IMR-90 (cell line): Measurements from ENCODE around the gene LDLRAD3. TPM values are rescaled to one million over a fixed set of nuclear protein-coding genes. Genes with fewer than 3 reads are reported as not detected.

Experiments used
- ATAC-seq: fragments of 200-7000 bp; cut with Tn5 transposase; 2 replicates; pipeline ENCODE4 v1.9.1; 2020; ENCODE audit warnings: low read depth, mild to moderate bottlenecking, moderate library complexity
- BruUV-seq: library from RNA; stranded (reverse); fragments of 400-500 nt; replicated peaks from 2 replicates; lab custom pipeline; 2021; lab: Mats Ljungman, UMichigan
- CTCF ChIA-PET: fragments of 300-600 bp; formaldehyde crosslinking; extraction: SDS; loops from one replicate; lab custom pipeline; 2021; ENCODE audit warnings: antibody characterized with exemption; lab: Yijun Ruan, JAX
- POLR2A ChIA-PET: fragments of 300-600 bp; sonication (Branson Sonifier 250); formaldehyde crosslinking; loops from one replicate; lab custom pipeline; 2022; ENCODE audit warnings: antibody characterized with exemption; ENCODE audit not compliant: unreplicated experiment; lab: Charles Lee
- DNase-seq: peaks from one replicate; pipeline ENCODE4 v3.0.0; 2013
- H2AFZ ChIP-seq: replicated peaks from 2 replicates; pipeline ENCODE3; 2013; ENCODE audit warnings: low read length, mild to moderate bottlenecking; ENCODE audit not compliant: poor library complexity
- H2AK5ac ChIP-seq: 2 replicates; pipeline ENCODE4 v1.6.1; 2013; ENCODE audit warnings: low read depth, low read length, inconsistent platforms
- H2AK9ac ChIP-seq: replicated peaks from 2 replicates; pipeline ENCODE3; 2013; ENCODE audit warnings: mild to moderate bottlenecking, low read depth, low read length, moderate library complexity; ENCODE audit not compliant: poor library complexity
- H2BK120ac ChIP-seq: 2 replicates; pipeline ENCODE4 v1.6.1; 2013; ENCODE audit warnings: low read depth, low read length, inconsistent platforms
- H2BK15ac ChIP-seq: 3 replicates; pipeline ENCODE4 v1.6.1; 2013; ENCODE audit warnings: low read depth, low read length, inconsistent platforms
- H2BK20ac ChIP-seq: 2 replicates; pipeline ENCODE4 v1.6.1; 2013; ENCODE audit warnings: low read depth, mild to moderate bottlenecking, inconsistent platforms, low read length, moderate library complexity
- H2BK5ac ChIP-seq: 2 replicates; pipeline ENCODE4 v1.6.1; 2013; ENCODE audit warnings: mild to moderate bottlenecking, low read depth, low read length, inconsistent platforms; ENCODE audit not compliant: poor library complexity, severe bottlenecking
- H3K14ac ChIP-seq: replicated peaks from 2 replicates; pipeline ENCODE4 v1.6.1; 2013; ENCODE audit warnings: low read depth, low read length, inconsistent platforms
- H3K18ac ChIP-seq: 2 replicates; pipeline ENCODE4 v1.6.1; 2013; ENCODE audit warnings: low read depth, low read length, control low read depth
- H3K23ac ChIP-seq: 2 replicates; pipeline ENCODE4 v1.6.1; 2013; ENCODE audit warnings: low read depth, low read length, inconsistent platforms
- H3K27ac ChIP-seq: 2 replicates; pipeline ENCODE4 v1.5.1; 2013; ENCODE audit warnings: mild to moderate bottlenecking, control low read depth, low read length; ENCODE audit not compliant: insufficient read depth
- H3K27me3 ChIP-seq: 2 replicates; pipeline ENCODE4 v1.6.1; 2013; ENCODE audit warnings: low read length; ENCODE audit not compliant: control insufficient read depth, insufficient read depth
- H3K36me3 ChIP-seq: 2 replicates; pipeline ENCODE4 v1.6.1; 2013; ENCODE audit warnings: low read length, mixed read lengths; ENCODE audit not compliant: control insufficient read depth, insufficient read depth
- H3K4ac ChIP-seq: 2 replicates; pipeline ENCODE4 v1.6.1; 2013; ENCODE audit warnings: low read depth, low read length, inconsistent platforms
- H3K4me1 ChIP-seq: 2 replicates; pipeline ENCODE4 v1.6.1; 2013; ENCODE audit warnings: low read length, mixed read lengths; ENCODE audit not compliant: control insufficient read depth, insufficient read depth
- H3K4me2 ChIP-seq: 2 replicates; pipeline ENCODE4 v1.6.1; 2013; ENCODE audit warnings: low read depth, mild to moderate bottlenecking, control low read depth, low read length, moderate library complexity
- H3K4me3 ChIP-seq: 2 replicates; pipeline ENCODE4 v1.5.1; 2013; ENCODE audit warnings: low read depth, mild to moderate bottlenecking, control low read depth, low read length, moderate library complexity; ENCODE audit not compliant: insufficient read depth
- H3K56ac ChIP-seq: 2 replicates; pipeline ENCODE4 v1.6.1; 2013; ENCODE audit warnings: low read length, inconsistent platforms; ENCODE audit not compliant: insufficient read depth; ENCODE audit errors: extremely low read depth
- H3K79me1 ChIP-seq, 2 experiments: 2 replicates each; pipeline ENCODE4 v1.6.1; 2013; ENCODE audit warnings: low read length in 2 of 2, inconsistent platforms in 1 of 2, low read depth in 1 of 2
- H3K9ac ChIP-seq: 2 replicates; pipeline ENCODE4 v1.6.1; 2013; ENCODE audit warnings: low read depth, low read length, control low read depth
- H3K9me1 ChIP-seq: 2 replicates; pipeline ENCODE4 v1.6.1; 2013; ENCODE audit warnings: low read length, inconsistent platforms; ENCODE audit not compliant: insufficient read depth
- H3K9me3 ChIP-seq: 2 replicates; pipeline ENCODE4 v1.6.1; 2013; ENCODE audit warnings: low read length; ENCODE audit not compliant: control insufficient read depth, insufficient read depth
- H4K20me1 ChIP-seq: 2 replicates; pipeline ENCODE4 v1.6.1; 2013; ENCODE audit warnings: low read length, inconsistent platforms; ENCODE audit not compliant: insufficient read depth
- H4K5ac ChIP-seq: 2 replicates; pipeline ENCODE4 v1.6.1; 2013; ENCODE audit warnings: mild to moderate bottlenecking, low read depth, low read length, control low read depth
- H4K8ac ChIP-seq, 2 experiments: 2 replicates each; pipeline ENCODE4 v1.6.1; 2013; ENCODE audit warnings: low read depth in 2 of 2, low read length in 2 of 2, control low read depth in 1 of 2, inconsistent platforms in 1 of 2
- H4K91ac ChIP-seq: 2 replicates; pipeline ENCODE4 v1.6.1; 2013; ENCODE audit warnings: low read depth, low read length, inconsistent platforms; ENCODE audit not compliant: insufficient read depth
- CEBPB ChIP-seq: IDR thresholded peaks from 2 replicates; pipeline ENCODE4 v1.6.1; 2012; ENCODE audit warnings: low read depth, low read length, improper control_type of control experiment
- MAZ ChIP-seq: IDR thresholded peaks from 2 replicates; pipeline ENCODE4 v1.6.1; 2012; ENCODE audit warnings: low read depth, mild to moderate bottlenecking, low read length, improper control_type of control experiment, moderate library complexity, borderline replicate concordance
- NFE2L2 ChIP-seq: fragments of 150-350 bp; IDR thresholded peaks from 2 replicates; pipeline ENCODE4 v1.6.1; 2016; ENCODE audit warnings: low read depth, mild to moderate bottlenecking, low read length
- WGBS, 2 experiments: methylation state at CpG; one replicate each; pipeline versions ENCODE4 v1.1.5 to v1.1.7; 2013; ENCODE audit warnings: missing lambda C conversion rate in 2 of 2; ENCODE audit not compliant: insufficient read length in 1 of 2; ENCODE audit errors: extremely low coverage in 2 of 2; 5-methylcytosine and 5-hydroxymethylcytosine counted together
- dilution Hi-C: fragments of 300-500 bp; cut with HindIII; formaldehyde crosslinking; loops from one replicate; pipeline ENCODE4 v1.14.3; 2018; ENCODE audit warnings: low sequenced_read_pairs; ENCODE audit not compliant: unreplicated experiment
- in situ Hi-C: fragments of 300-500 bp; cut with MboI; formaldehyde crosslinking; loops from 3 replicates; pipeline ENCODE4 v1.14.3; 2019; ENCODE audit warnings: low sequenced_read_pairs, inconsistent platforms, mixed read lengths
- intact Hi-C: fragments of 100-400 bp; cut with micrococcal nuclease; formaldehyde crosslinking; loops from 2 replicates; pipeline ENCODE4 v1.10.0; 2022
- polyA plus RNA-seq, 3 experiments: library from polyadenylated mRNA; depleted of rRNA; stranded (reverse); fragments of >200 nt; gene quantifications; 2 replicates each; pipeline ENCODE4 v1.2.3, GENCODE V29; 2012; ENCODE audit warnings: low replicate concordance in 1 of 3
- total RNA-seq: library from RNA; depleted of rRNA; stranded (reverse); fragments of >200 nt; gene quantifications from 2 replicates; pipeline ENCODE4 v1.2.3, GENCODE V29; 2012
- TF ChIP-seq, protein P1 (sequence below): fragments of 150-350 bp; IDR thresholded peaks from 2 replicates; pipeline ENCODE4 v1.6.1; 2016; ENCODE audit warnings: low read depth, mild to moderate bottlenecking, low read length, moderate library complexity, borderline replicate concordance

LDLRAD3 gene
- total and polyA plus RNA-seq, 2 of the 4 experiments (the other 2 are of a cell fraction), result 2.7 to 6.4 TPM

DNA sequence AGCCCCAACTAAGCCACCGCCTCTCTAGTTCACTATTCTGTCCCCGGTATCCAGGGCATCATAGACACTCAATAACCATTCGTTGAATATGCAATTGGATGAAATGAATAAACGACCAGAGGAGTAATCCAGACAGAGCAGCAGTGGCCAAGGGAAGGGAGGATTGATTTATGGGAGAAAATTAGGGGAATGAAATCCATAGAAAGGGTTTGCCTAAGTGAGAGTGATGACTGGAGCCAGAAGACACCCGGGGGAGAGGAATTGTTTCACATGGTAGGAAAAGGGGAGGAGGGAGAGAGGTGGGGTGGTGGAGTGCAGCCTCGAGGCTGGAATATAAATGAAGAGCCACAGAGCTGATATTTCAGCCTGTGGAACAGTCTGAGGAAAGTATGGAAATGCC lies 177.2 kb downstream of the LDLRAD3 start:
- no peak overlapping the region for H4K5ac ChIP-seq
- H3K4me1 ChIP-seq, result peaks cover 5% of the 10 kb centered on the region; the same call in 1 of the 2 replicates
- TF ChIP-seq NFE2L2, result no peak
- no peak for TF ChIP-seq CEBPB
- TF ChIP-seq, protein P1, sequence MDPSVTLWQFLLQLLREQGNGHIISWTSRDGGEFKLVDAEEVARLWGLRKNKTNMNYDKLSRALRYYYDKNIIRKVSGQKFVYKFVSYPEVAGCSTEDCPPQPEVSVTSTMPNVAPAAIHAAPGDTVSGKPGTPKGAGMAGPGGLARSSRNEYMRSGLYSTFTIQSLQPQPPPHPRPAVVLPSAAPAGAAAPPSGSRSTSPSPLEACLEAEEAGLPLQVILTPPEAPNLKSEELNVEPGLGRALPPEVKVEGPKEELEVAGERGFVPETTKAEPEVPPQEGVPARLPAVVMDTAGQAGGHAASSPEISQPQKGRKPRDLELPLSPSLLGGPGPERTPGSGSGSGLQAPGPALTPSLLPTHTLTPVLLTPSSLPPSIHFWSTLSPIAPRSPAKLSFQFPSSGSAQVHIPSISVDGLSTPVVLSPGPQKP, result no peak
- TF ChIP-seq MAZ, result no peak
- no peak overlapping the region for H4K8ac ChIP-seq
- H3K23ac ChIP-seq, result no peak overlapping the region
- no peak overlapping the region for H2AK9ac ChIP-seq
- BruUV-seq, result no TSS peak
- H3K27me3 ChIP-seq, result no peaks in the 10 kb centered on the region
- no peak for DNase-seq
- intact Hi-C loops (no loop called here), in situ Hi-C loops (no loop called here), dilution Hi-C loops (no loop called here)
- H3K9me3 ChIP-seq, result no peaks in the 10 kb centered on the region
- no peak overlapping the region for H3K4me3 ChIP-seq
- H2AK5ac ChIP-seq, result no peak overlapping the region
- H3K4me2 ChIP-seq, result no peak overlapping the region
- no peak overlapping the region for H2BK15ac ChIP-seq
- H2BK20ac ChIP-seq, result no peak overlapping the region
- ChIA-PET CTCF (interaction anchor here (1.0 kb wide), 1 partner anchor 10 kb away, joined by 9 read pairs; no protein-coding TSS in a partner anchor), POLR2A (no interaction called here)
- H3K27ac ChIP-seq, result no peak overlapping the region
- H3K14ac ChIP-seq, result no peak overlapping the region
- H3K4ac ChIP-seq, result no peak overlapping the region
- no peak overlapping the region for H3K18ac ChIP-seq
- ATAC-seq, result no peak
- no peak overlapping the region for H2BK120ac ChIP-seq
- no peaks in the 10 kb centered on the region for H3K79me1 ChIP-seq
- H2BK5ac ChIP-seq, result no peak overlapping the region
- peaks cover 6% of the 10 kb centered on the region; the same call in 1 of the 2 replicates for H3K9me1 ChIP-seq
- no peak overlapping the region for H4K91ac ChIP-seq
- H3K36me3 ChIP-seq, result no peaks in the 10 kb centered on the region
- H3K9ac ChIP-seq, result no peak overlapping the region
- H3K56ac ChIP-seq, result no peak overlapping the region
- no peak overlapping the region for H2AFZ ChIP-seq
- H4K20me1 ChIP-seq, result no peaks in the 10 kb centered on the region
- WGBS, 2 experiments, result 50% methylated on average over 1 of the region's 6 CpGs; no CpG with 5 or more reads in 1 of the 2 experiments
